CD4-positive, alpha-beta T cell treated with Interleukin-17A for 4 hours (primary cell): ENCODE measurements around the gene CCL1.
"Not testable (repeated sequence)": the region's sequence is repeated elsewhere in the genome, so short reads cannot be mapped to it uniquely, and the experiment has no call there.

ENCODE experiments used
- DNase-seq: peaks from one replicate; pipeline ENCODE4 v3.0.0-alpha.2; 2020; ENCODE audit warnings: mixed read lengths

Gene CCL1

DNA sequence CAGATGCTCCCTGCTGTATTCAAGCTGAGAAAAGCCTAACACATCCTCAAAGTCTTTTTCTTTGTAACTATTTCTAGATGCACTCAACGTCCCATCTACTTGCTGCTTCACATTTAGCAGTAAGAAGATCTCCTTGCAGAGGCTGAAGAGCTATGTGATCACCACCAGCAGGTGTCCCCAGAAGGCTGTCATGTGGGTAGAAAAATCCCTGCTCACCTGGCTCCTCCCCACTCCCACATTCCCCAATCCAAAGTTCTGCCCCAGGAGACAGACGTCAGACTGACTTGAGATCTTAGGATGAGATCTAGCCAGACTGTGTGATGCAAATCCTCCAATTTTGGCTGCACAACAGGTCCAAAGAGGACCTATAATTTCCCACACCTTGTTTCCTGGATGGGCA is 5.6 kb downstream of the CCL1 start:
- no peak for DNase-seq

DNA sequence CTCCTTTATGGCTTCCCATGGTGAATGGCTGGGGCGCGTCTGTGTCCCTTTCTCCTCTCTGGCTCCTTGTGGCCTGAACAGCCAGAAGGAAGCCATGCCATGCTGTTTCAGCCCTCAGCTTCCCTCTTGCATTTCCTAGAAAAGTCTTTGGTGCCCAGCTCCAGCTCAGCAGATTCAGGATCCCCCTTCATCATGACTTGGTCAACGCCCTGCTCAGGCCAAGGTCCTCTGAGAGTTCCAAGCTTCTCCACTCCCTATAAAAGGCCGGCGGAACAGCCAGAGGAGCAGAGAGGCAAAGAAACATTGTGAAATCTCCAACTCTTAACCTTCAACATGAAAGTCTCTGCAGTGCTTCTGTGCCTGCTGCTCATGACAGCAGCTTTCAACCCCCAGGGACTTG is 6.8 kb downstream of the CCL1 start, which contains the start of gene CCL13:
CCL13 (plus strand) TSS at position 287 of the 400 bp plus-strand sequence; CDS start at position 334, 47 bp downstream.
- DNase-seq = no peak

DNA sequence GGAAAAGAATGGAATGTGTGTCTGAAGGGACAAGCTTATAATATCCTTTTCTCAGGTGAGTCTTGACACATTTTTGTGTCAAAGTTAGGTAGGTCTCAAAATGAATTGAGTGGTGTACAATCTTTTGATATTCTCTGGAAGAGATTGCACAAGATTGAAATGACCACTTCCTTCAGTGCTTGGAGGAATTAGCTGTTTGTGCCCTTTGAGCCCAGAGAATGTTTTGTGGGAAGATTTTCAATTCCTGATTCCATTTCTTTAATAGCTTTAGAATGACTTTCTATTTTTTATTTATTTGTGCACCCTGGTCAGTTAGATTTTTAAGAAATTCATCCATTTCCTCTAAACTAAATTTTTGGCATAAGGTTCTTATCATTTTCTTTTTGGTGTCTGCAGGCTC is 8.4 kb downstream of the CCL1 start:
- no peak for DNase-seq

DNA sequence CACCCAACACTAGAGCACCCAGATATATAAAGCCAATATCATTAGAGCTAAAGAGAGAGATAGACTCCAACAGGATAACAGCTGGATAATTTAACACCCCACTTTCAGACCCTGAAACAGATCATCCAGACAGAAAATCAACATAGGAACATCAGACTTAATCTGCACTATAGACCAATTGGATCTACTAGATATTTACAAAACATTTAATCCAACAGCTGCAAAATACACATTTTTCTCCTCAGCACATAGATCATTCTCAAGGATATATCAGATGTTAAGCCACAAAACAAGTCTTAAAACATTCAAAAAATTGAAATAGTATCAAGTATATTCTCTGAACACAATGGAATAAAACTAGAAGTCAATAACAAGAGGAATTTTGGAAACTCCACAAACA is 10.8 kb downstream of the CCL1 start:
- no peak for DNase-seq

DNA sequence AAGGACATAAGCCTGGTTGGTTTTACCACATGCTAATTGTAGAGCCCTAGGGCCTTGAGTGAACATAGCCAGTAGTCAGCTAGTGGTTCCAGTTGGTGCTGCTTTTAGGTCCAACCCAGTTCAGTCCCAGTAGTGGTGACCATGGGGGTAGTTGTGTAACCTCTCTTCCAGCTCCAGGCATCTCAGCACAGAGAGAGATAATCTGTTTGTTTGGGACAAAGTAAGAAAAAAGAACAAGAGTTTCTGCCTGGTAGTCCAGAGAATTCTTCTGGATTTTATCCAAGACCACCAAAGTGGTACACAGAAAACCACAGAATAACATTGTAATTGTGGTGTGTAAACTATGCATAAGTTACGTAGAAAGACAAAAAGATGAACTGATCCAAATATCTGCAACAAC is 11.9 kb downstream of the CCL1 start:
- no peak for DNase-seq

DNA sequence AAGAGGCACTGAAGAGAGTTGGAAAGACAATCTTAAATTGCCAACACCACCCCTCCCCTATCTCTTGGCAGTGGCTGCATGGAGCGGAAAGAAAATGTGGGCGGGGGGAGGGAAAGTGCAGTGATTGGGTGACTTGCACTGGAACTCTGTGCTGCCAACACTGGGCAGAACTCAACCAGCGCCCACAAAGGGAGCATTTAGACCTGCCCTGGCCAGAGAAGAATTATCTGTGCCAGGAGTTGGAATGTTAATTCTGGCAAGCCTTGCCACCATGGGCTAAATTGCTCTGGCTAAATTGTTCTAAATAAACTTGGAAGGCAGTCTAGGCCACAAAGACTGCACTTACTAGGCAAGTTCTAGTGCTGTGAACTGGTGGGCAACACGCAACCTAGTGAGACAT is 13.3 kb downstream of the CCL1 start:
- no peak for DNase-seq

DNA sequence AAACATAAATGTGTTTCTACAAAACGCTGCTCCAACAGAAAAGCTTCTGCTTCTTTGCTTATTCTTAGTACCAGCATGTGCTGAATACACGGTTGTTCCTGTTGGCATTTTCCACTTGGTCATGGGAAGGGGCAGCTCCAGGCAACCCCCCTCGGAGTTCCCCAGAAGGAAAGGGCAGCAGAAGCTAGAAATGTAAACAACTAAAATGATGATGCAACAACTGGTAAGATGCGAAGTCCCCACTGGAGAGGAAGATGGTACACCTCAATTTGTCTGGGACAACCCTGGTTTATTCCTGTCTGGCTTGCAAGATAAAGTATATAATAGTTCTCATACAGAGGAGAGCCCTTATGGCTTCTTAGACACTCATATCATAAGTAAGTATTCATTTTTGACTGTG is 16.0 kb downstream of the CCL1 start:
- no peak for DNase-seq

DNA sequence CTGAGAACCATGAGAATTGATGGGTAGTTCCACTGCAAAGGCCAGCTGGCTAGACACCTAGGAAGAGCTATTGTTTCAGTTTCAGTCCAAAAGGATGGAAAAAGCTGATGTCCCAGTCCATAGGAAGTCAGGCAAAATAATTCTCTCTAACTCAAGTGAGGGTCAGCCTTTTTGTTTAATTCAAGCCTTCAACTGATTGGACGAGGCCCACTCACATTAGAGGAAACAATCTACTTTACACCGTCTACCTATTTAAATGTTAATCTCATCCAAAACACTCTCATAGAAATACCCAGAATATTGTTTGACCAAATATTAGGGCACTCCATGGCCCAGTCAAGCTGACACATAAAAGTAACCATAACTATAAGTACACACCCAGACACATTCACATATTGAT is 21.1 kb downstream of the CCL1 start:
- DNase-seq = no peak

DNA sequence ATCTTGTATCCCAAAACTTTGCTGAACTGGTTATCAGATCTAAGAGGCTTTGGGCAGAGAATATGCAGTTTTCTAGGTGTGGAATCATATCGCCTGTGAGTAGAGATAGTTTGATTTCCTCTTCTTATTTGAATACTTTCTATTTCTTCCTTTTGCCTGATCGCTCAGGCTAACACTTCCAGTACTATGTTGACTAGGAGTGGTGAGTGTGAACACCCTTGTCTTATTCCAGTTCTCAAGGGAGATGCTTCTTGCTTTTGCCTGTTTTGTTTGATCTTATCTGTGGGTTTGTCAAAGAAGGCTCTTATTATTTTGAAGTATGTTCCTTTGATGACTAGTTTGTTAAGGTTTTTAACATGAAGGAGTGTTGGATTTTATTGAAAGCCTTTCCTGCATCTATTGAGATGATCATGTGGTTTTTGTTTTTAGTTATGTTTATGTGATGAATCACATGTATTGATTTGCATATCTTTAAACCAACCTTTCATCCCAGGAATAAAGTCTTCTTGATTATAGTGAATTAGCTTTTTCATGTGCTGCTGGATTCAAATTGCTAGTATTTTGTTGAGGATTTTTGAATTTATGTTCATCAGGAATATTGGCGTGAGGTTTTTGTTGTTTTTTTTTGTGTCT is 23.8 kb downstream of the CCL1 start:
- no peak for DNase-seq

DNA sequence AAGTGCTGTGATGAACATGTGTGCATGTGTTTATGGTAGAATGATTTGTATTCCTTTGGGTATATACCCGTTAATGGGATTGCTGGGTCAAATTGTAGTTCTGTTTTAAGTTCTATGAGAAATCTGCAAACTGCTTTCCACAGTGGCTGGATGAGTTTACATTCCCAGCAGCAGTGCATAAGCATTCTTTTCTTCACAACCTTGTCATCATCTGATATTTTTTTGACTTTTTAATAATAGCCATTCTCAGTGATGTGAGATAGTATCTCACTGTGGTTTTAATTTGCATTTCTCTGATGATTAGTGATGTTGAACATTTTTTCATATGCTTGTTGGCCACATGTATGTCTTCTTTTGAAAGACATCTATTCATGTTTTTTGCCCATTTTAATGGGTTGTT is 25.3 kb downstream of the CCL1 start:
- no peak for DNase-seq

DNA sequence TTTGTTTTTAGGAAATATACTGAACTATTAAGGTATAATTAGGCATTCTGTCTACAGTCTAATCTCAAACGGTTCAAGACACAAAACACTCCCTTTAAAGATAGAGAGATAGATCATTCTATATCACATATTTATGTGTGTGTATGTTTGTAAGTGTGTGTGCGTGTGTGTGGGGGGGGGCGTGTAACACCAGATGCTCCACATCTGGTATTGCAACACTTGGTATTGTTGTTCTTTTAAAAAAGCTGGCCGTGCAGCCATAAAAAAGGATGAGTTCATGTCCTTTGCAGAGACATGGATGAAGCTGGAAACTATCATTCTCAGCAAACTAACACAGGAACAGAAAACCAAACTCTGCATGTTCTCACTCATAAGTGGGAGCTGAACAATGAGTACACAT is 35.5 kb downstream of the CCL1 start:
- DNase-seq = not testable (repeated sequence)

DNA sequence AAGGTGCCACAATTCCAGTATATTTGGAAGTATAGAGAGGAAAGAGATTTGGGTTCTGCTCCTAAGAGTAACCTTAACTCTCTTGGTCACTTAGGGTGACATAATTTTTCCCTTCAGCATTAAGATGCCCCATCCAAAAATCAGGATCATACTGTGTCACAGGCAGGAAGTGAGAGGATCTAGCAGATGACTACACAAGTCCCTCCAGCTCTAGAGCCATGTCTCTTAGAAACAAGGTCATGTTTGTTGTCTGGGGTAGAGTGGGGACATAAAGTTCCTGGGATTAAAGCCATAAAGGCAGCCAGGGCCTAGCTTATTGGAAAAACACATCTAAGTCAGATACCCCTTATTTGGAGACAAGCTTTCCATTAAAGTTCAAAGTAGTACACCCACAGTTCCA is 41.1 kb downstream of the CCL1 start:
- no peak for DNase-seq

DNA sequence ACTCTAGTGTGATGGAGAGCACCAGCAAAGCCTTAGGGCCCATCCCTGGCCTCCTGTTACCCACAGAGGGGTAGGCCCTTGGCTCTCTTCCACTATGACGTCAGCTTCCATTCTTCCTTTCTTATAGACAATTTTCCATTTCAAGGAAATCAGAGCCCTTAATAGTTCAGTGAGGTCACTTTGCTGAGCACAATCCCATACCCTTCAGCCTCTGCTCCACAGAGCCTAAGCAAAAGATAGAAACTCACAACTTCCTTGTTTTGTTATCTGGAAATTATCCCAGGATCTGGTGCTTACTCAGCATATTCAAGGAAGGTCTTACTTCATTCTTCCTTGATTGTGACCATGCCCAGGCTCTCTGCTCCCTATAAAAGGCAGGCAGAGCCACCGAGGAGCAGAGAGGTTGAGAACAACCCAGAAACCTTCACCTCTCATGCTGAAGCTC is 44.0 kb downstream of the CCL1 start, which contains the start of gene CCL8:
CCL8 (plus strand) TSS at position 397 of the 445 bp plus-strand sequence. CDS start 67 bp downstream, outside the sequence.
- DNase-seq = no peak

DNA sequence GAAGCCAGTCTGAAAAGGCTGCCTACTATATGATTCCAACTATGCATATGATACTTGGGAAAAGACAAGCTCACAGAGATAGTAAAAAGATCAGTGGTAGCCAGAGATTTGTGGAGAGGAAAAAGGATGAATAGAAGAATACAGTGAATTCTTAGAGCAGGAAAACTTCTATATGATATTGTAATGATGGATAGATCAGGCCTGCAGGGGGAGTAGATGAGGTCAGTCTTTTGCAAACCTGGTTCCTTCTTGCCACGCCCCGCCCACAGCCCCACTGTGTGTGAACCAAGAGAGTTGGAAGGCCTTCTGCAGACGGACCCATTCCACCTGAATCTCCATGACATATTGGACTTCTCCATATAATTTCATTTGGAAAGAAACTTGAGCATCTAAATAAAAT is 44.6 kb downstream of the CCL1 start:
- DNase-seq = no peak

DNA sequence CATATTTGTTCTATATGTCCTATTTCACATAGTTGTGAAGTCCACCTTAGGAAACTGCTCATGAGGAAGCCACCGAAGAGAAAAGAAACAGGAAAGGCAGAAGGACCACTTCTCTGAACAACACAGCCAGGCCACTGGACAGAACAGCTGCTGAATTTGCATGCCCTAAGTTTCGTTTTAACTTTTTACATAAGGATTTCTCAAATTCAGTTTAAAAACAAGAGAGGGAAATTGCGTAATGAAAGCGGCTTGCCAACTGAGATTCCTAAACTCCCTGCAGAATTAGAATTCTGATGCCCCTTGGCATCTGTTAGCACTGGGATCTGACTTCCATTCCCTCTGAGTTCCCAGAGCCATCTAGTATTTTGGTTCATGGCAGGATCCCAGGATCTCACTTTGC is 48.8 kb downstream of the CCL1 start:
- no peak for DNase-seq

DNA sequence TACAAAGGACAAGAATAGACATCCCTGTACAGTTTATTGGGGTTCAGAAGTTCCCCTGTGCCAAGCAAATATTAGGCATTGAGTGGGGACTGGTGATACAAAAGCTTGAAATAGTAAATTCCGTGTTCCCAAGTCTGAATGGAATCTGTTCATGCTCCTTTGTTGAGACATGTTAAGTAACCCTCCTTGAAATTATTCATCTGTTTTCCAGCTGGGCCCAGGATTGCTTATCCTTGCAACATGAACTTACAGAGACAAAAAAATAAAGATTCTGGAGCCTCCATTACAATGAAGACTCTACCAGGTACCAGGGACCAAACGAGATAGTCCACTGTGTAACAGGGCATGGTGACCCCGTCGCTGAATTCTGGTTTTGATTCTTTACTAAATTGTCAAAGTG is 49.9 kb downstream of the CCL1 start:
- DNase-seq = no peak

DNA sequence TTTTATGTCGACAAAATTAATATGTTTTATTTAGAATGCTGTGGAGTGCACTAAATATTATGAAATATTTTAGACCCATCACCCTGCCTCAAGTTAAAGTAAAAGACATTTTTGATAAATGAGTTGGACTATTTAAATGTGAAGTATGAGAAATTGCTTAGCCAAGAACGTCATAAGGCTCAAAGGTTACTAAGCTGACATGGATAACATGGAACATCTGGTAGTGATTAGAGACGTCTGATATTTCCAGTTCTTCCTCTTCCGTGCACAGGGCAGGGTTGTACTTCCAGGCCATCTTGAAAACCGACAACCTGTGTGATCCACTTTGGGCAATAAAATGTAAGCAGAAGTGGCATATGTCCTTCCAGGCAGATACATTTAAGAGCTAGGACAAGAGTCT is 51.0 kb downstream of the CCL1 start:
- no peak for DNase-seq

DNA sequence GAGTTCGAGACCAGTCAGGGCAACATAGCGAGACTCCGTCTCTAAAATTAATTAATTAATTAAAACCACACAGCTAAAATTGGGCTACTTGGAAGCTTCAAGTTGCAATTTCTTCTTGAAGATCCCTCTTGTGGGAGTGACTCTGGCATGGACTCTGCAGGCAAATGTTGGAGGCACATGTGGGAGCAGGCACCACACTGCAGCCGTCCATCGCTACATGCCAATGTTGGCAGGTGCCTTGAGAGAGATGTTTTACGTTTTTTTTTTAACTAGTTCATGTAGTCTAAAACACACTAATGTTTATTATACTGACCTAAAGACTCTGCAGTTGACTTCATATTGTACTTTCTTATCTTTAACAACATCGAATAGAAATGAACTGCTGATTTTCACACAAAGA is 51.7 kb downstream of the CCL1 start:
- no peak for DNase-seq
